ENCODE results near the gene TMEM187. TPM values are rescaled to one million over a fixed set of nuclear protein-coding genes. Genes with fewer than 3 reads are reported as not detected.

The TMEM187 gene, protein sequence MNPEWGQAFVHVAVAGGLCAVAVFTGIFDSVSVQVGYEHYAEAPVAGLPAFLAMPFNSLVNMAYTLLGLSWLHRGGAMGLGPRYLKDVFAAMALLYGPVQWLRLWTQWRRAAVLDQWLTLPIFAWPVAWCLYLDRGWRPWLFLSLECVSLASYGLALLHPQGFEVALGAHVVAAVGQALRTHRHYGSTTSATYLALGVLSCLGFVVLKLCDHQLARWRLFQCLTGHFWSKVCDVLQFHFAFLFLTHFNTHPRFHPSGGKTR
- polyA plus RNA-seq (2013, experiment 1 of 2), result 1.2 TPM
- polyA plus RNA-seq (2013, experiment 2 of 2), result 1.2 TPM

- no peak within 1 kb of the TSS for H4K5ac ChIP-seq (ENCODE audit: low read length)
- H3K4me3 ChIP-seq (ENCODE audit: low read length), result peak within 1 kb of the TSS; percentile 95
- H2BK120ac ChIP-seq (ENCODE audit: low read depth, low read length), result peak within 1 kb of the TSS; percentile 18
- H3K23ac ChIP-seq (ENCODE audit: low read length), result no peak within 1 kb of the TSS
- no peak within 1 kb of the TSS for H4K8ac ChIP-seq (ENCODE audit: low read depth, low read length)
- peaks cover under 1% of the 10 kb centered on the region for H3K4me1 ChIP-seq (ENCODE audit: control insufficient read depth, low read depth, low read length)
- no peaks in the 10 kb centered on the region for H3K27me3 ChIP-seq (ENCODE audit: insufficient read depth, low read length, poor library complexity)
- H3K27ac ChIP-seq (ENCODE audit: low read depth, low read length), result peak within 1 kb of the TSS; percentile 100
- no peak within 1 kb of the TSS for H2BK15ac ChIP-seq (replicated peaks; ENCODE audit: low read depth)
- no peaks in the 10 kb centered on the region for H3K79me1 ChIP-seq (ENCODE audit: low read length)
- H3K4ac ChIP-seq (ENCODE audit: low read depth, low read length), result peak within 1 kb of the TSS; percentile 98
- no peak within 1 kb of the TSS for H2AK5ac ChIP-seq (ENCODE audit: low read length)
- peak within 1 kb of the TSS; percentile 99 for H3K56ac ChIP-seq (ENCODE audit: low read length)
- peaks cover 29% of the 10 kb centered on the region for H3K79me2 ChIP-seq (ENCODE audit: control insufficient read depth, insufficient read depth, low read length)
- H3K9ac ChIP-seq (ENCODE audit: low read length), result peak within 1 kb of the TSS; percentile 99
- DNase-seq, result peak; percentile 96
- H3K18ac ChIP-seq (ENCODE audit: low read length), result peak within 1 kb of the TSS; percentile 99
- no peaks in the 10 kb centered on the region for H3K36me3 ChIP-seq (ENCODE audit: control insufficient read depth, insufficient read depth, low read length)
- H3K4me2 ChIP-seq (ENCODE audit: low read length), result peak within 1 kb of the TSS; percentile 61
- H2BK5ac ChIP-seq (ENCODE audit: low read length), result peak within 1 kb of the TSS; percentile 93
- no CpG with 5 or more reads among the region's 103 CpGs for WGBS (ENCODE audit: extremely low coverage, insufficient coverage, low lambda C conversion rate)
These were observed at the start of gene TMEM187 for GRCh38 chrX:153972368-153973126. Gene TMEM187, plus strand, starts transcription at chrX:153972754. Its CDS starts 9,309 bp downstream, at chrX:153982063.

GRCh38 chrX:153922932-153923857, 49.4 kb upstream of the TMEM187 start:
- Histone ChIP-seq H3K56ac (ENCODE audit: low read length) (no peak overlapping the region), H3K79me2 (ENCODE audit: control insufficient read depth, insufficient read depth, low read length) (no peaks in the 10 kb centered on the region), H4K8ac (ENCODE audit: low read depth, low read length) (no peak overlapping the region), H3K79me1 (ENCODE audit: low read length) (peaks cover 1% of the 10 kb centered on the region), H4K5ac (ENCODE audit: low read length) (no peak overlapping the region), H3K36me3 (ENCODE audit: control insufficient read depth, insufficient read depth, low read length) (no peaks in the 10 kb centered on the region), H3K4me2 (ENCODE audit: low read length) (no peak overlapping the region), H3K18ac (ENCODE audit: low read length) (no peak overlapping the region), H3K9ac (ENCODE audit: low read length) (no peak overlapping the region), H2BK120ac (ENCODE audit: low read depth, low read length) (no peak overlapping the region), H3K4me1 (ENCODE audit: control insufficient read depth, low read depth, low read length) (peaks cover 3% of the 10 kb centered on the region), H2BK15ac (replicated peaks; ENCODE audit: low read depth) (no peak overlapping the region), H3K27ac (ENCODE audit: low read depth, low read length) (no peak overlapping the region), H3K4ac (ENCODE audit: low read depth, low read length) (no peak overlapping the region), H2BK5ac (ENCODE audit: low read length) (no peak overlapping the region), H3K23ac (ENCODE audit: low read length) (no peak overlapping the region), H3K27me3 (ENCODE audit: insufficient read depth, low read length, poor library complexity) (no peaks in the 10 kb centered on the region), H3K4me3 (ENCODE audit: low read length) (no peak overlapping the region), H2AK5ac (ENCODE audit: low read length) (no peak overlapping the region)
- WGBS (ENCODE audit: extremely low coverage, insufficient coverage, low lambda C conversion rate), result no CpG with 5 or more reads among the region's 25 CpGs
- DNase-seq, result no peak

DNA sequence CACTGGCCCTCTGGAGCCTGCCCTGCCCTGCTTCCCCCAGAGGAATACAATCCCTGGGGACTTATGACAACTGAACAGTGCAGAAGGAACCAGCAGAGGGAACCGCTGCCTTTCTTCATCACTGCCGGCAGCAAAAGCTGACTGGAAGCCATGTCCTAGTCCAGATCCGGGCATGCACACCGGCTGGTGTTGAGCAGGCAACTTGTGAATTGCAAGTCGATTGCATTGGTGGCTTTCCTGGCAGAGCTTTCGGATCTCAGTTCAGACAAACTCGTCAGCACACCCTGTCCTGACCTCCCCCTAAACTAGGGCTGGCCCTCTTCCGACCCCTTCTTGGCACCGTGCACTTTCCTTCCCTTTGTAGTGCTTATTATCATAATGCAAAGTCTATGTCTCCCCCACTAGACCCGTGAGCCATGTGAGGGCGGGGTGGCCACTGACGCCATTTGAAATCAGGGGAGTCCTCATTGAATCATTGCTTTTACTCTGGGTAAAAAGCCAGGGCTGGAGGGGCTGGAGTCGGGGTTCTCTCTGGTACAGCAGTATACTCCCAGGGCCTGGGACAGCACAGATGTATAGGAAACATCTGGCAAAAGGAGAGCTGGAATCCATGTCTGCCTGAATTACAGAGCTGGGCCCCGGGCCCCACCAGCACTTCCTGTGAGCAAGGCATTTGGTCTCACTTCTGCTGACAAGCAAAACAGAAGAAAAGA, 48.2 kb upstream of the TMEM187 start:
- H3K36me3 ChIP-seq (ENCODE audit: control insufficient read depth, insufficient read depth, low read length), result no peaks in the 10 kb centered on the region
- H3K79me1 ChIP-seq (ENCODE audit: low read length), result peaks cover 1% of the 10 kb centered on the region
- no peaks in the 10 kb centered on the region for H3K79me2 ChIP-seq (ENCODE audit: control insufficient read depth, insufficient read depth, low read length)
- no peak overlapping the region for H3K18ac ChIP-seq (ENCODE audit: low read length)
- no peak overlapping the region for H3K4me2 ChIP-seq (ENCODE audit: low read length)
- H3K4me1 ChIP-seq (ENCODE audit: control insufficient read depth, low read depth, low read length), result peaks cover 3% of the 10 kb centered on the region
- no peak overlapping the region for H2BK15ac ChIP-seq (replicated peaks; ENCODE audit: low read depth)
- H3K4ac ChIP-seq (ENCODE audit: low read depth, low read length), result no peak overlapping the region
- peak overlapping the region; percentile 60 for H3K56ac ChIP-seq (ENCODE audit: low read length)
- H3K27ac ChIP-seq (ENCODE audit: low read depth, low read length), result no peak overlapping the region
- no peaks in the 10 kb centered on the region for H3K27me3 ChIP-seq (ENCODE audit: insufficient read depth, low read length, poor library complexity)
- no peak overlapping the region for H2BK120ac ChIP-seq (ENCODE audit: low read depth, low read length)
- no peak overlapping the region for H3K23ac ChIP-seq (ENCODE audit: low read length)
- no peak overlapping the region for H4K5ac ChIP-seq (ENCODE audit: low read length)
- H4K8ac ChIP-seq (ENCODE audit: low read depth, low read length), result no peak overlapping the region
- H3K9ac ChIP-seq (ENCODE audit: low read length), result no peak overlapping the region
- no CpG with 5 or more reads among the region's 14 CpGs for WGBS (ENCODE audit: extremely low coverage, insufficient coverage, low lambda C conversion rate)
- peak; percentile 69 for DNase-seq
- H2BK5ac ChIP-seq (ENCODE audit: low read length), result no peak overlapping the region
- H2AK5ac ChIP-seq (ENCODE audit: low read length), result no peak overlapping the region
- no peak overlapping the region for H3K4me3 ChIP-seq (ENCODE audit: low read length)

DNA sequence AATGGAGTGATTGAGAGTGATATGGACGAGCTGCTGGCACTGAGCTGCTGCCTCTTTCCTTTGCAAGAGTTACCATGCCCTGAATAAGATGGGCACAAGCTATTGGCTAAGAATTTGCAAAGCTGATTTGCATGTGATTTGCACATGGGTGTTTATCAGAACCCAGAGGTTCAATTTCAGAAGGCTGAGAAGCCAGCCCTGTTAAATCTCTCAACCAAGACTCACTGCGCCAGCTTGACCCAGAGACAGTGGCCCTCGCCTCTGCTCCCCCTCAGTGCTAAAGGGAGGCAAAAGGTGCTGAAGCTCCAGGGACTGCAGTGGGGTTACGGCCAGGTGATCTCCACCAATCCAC, 47.2 kb upstream of the TMEM187 start:
- DNase-seq, result no peak
- Histone ChIP-seq H2BK15ac (replicated peaks; ENCODE audit: low read depth) (no peak overlapping the region), H3K27me3 (ENCODE audit: insufficient read depth, low read length, poor library complexity) (no peaks in the 10 kb centered on the region), H3K4ac (ENCODE audit: low read depth, low read length) (peak overlapping the region; percentile 70), H3K36me3 (ENCODE audit: control insufficient read depth, insufficient read depth, low read length) (no peaks in the 10 kb centered on the region), H3K18ac (ENCODE audit: low read length) (peak overlapping the region; percentile 47), H3K79me2 (ENCODE audit: control insufficient read depth, insufficient read depth, low read length) (no peaks in the 10 kb centered on the region), H4K5ac (ENCODE audit: low read length) (no peak overlapping the region), H3K56ac (ENCODE audit: low read length) (peak overlapping the region; percentile 86), H3K9ac (ENCODE audit: low read length) (peak overlapping the region; percentile 87), H3K4me3 (ENCODE audit: low read length) (peak overlapping the region; percentile 32), H3K4me1 (ENCODE audit: control insufficient read depth, low read depth, low read length) (peaks cover 3% of the 10 kb centered on the region), H3K23ac (ENCODE audit: low read length) (no peak overlapping the region), H2BK120ac (ENCODE audit: low read depth, low read length) (no peak overlapping the region), H2AK5ac (ENCODE audit: low read length) (no peak overlapping the region), H2BK5ac (ENCODE audit: low read length) (no peak overlapping the region), H3K27ac (ENCODE audit: low read depth, low read length) (no peak overlapping the region), H4K8ac (ENCODE audit: low read depth, low read length) (no peak overlapping the region), H3K4me2 (ENCODE audit: low read length) (peak overlapping the region; percentile 19), H3K79me1 (ENCODE audit: low read length) (peaks cover 1% of the 10 kb centered on the region)
- no CpG with 5 or more reads among the region's 4 CpGs for WGBS (ENCODE audit: extremely low coverage, insufficient coverage, low lambda C conversion rate)

Measured in mesendoderm (in vitro differentiated cells).